T-helper 1 cell treated with Interleukin-12 subunit alpha and Interleukin-12 subunit beta and Interleukin-4 antibody, amounts not matched to agents 30 μg/mL and 1 μg/mL, for 36 hours (primary cell): ENCODE measurements around the gene MED12L.
"Not testable (repeated sequence)": the region's sequence is repeated elsewhere in the genome, so short reads cannot be mapped to it uniquely, and the experiment has no call there.

Source experiments
- H3K27ac Mint-ChIP-seq: one replicate; pipeline ENCODE4 v1.8.0; 2021; ENCODE audit warnings: mild to moderate bottlenecking, mixed read lengths
- H3K27me3 Mint-ChIP-seq: one replicate; pipeline ENCODE4 v1.8.0; 2021; ENCODE audit warnings: low read depth, mixed read lengths
- H3K36me3 Mint-ChIP-seq: one replicate; pipeline ENCODE4 v1.8.0; 2021; ENCODE audit warnings: low read depth, mixed read lengths
- H3K4me1 Mint-ChIP-seq: one replicate; pipeline ENCODE4 v1.8.0; 2021; ENCODE audit warnings: low read depth, mixed read lengths
- H3K4me3 Mint-ChIP-seq: one replicate; pipeline ENCODE4 v1.8.0; 2021; ENCODE audit warnings: mild to moderate bottlenecking, moderate library complexity, mixed read lengths
- H3K9me3 Mint-ChIP-seq: one replicate; pipeline ENCODE4 v1.8.0; 2021; ENCODE audit warnings: mixed read lengths

MED12L gene

DNA sequence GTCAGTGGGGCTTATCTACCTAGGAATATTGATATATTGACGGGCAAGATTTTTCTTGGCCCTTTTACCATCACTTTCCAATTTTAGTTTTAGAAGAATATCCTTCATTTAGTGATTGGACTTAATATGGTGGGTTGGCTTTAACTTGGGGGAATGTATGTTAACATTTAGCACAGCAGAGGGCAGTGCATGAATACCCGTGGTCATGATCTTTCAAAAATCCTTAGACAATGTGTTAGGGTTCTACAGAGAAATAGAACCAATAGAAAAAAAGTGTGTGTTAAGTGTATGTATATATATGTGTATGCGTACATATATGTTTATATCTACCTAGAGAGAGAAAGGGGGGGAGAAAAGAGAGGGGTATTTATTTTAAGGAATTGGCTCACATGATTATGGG, 80.7 kb downstream of the MED12L start:
- no peak overlapping the region for H3K4me3 Mint-ChIP-seq
- no peaks in the 10 kb centered on the region for H3K27me3 Mint-ChIP-seq
- H3K9me3 Mint-ChIP-seq, result no peaks in the 10 kb centered on the region
- H3K4me1 Mint-ChIP-seq, result peaks cover 23% of the 10 kb centered on the region
- H3K27ac Mint-ChIP-seq, result no peak overlapping the region
- no peaks in the 10 kb centered on the region for H3K36me3 Mint-ChIP-seq

DNA sequence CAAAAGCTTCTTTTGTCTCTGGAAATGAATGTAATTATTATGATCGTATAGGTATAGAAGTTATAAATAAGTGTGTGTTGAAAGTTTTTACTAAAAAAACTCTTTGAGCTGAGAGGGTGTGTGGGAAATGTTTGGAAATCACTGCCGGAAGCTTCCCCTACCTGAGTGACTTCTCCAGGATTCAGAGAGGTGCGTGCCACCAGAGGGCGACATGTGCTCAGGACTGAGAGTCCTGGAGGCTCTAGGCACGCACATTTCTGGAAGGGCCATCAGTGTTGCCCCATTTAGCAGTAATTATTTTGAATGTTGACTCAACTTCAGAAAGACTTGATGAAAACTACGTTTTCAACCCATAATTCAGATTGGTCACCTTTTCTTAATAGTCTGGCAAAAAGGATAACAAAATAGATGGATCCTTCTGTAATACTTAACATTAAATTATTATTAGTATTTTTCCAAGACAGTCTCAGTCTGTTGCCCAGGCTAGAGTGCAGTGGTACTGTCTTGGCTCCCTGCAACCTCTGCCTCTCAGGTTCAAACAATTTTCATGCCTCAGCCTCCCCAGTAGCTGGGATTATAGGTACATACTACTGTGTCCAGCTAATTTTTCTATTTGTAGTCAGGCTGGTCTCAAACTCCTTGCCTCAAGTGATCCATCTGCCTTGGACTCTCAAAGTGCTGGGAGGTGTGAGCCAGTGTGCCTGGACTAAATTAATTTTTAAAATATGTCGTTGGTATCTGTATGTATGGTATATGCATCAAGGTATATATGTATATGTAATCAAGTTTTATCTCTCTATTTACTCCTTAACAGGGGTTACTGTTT, 83.0 kb downstream of the MED12L start:
- Mint-ChIP-seq H3K27me3 (no peaks in the 10 kb centered on the region), H3K4me1 (peaks cover 41% of the 10 kb centered on the region), H3K27ac (peak overlapping the region; percentile 21), H3K9me3 (no peaks in the 10 kb centered on the region), H3K36me3 (no peaks in the 10 kb centered on the region), H3K4me3 (no peak overlapping the region)

GRCh38 chr3:151169262-151169947, 83.9 kb downstream of the MED12L start:
- H3K9me3 Mint-ChIP-seq, result no peaks in the 10 kb centered on the region
- H3K4me1 Mint-ChIP-seq, result peaks cover 47% of the 10 kb centered on the region
- no peaks in the 10 kb centered on the region for H3K27me3 Mint-ChIP-seq
- peaks cover 4% of the 10 kb centered on the region for H3K36me3 Mint-ChIP-seq
- H3K27ac Mint-ChIP-seq, result peak overlapping the region; percentile 79
- H3K4me3 Mint-ChIP-seq, result no peak overlapping the region

GRCh38 chr3:151169948-151170679, 84.7 kb downstream of the MED12L start:
- Mint-ChIP-seq H3K27ac (peak overlapping the region; percentile 94), H3K4me1 (peaks cover 47% of the 10 kb centered on the region), H3K4me3 (peak overlapping the region; percentile 68)
- not testable (repeated sequence) for H3K27me3 Mint-ChIP-seq, H3K9me3 Mint-ChIP-seq, H3K36me3 Mint-ChIP-seq

DNA sequence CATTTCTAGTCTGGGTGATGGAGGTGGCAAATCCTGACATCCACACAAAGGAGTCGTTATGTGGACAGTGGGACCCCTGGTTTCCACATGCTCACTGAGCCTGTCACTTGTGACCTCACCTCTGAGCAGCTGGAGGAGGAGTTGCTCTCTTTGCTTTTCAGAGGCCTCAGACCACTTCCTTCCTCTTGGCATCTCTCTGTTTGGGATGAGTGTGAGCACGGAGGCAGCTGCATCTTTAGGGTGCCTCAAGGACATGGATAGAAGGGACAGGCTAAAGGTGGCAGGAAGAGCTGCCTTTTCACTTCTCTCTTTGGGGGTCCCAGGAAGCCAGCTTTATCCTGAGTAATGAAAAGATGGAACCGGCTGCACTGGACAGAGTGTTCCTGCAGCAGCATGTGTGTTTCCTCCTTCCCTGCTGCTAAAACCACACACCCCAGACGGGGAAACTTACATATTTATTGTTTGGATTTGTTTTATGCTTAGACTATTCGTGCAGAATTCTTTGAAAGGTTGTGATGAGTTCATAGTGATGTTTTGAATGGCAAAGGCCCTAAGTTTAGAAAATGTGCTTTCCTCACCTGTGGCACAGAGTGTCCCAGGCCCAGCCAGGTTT, 85.8 kb downstream of the MED12L start:
- H3K27me3 Mint-ChIP-seq, result no peaks in the 10 kb centered on the region
- H3K9me3 Mint-ChIP-seq, result no peaks in the 10 kb centered on the region
- peak overlapping the region; percentile 94 for H3K27ac Mint-ChIP-seq
- H3K36me3 Mint-ChIP-seq, result peaks cover 4% of the 10 kb centered on the region
- H3K4me1 Mint-ChIP-seq, result peaks cover 47% of the 10 kb centered on the region
- H3K4me3 Mint-ChIP-seq, result peak overlapping the region; percentile 68

GRCh38 chr3:151174351-151174750, 88.9 kb downstream of the MED12L start:
- Mint-ChIP-seq H3K27ac (no peak overlapping the region), H3K4me1 (peaks cover 41% of the 10 kb centered on the region), H3K4me3 (no peak overlapping the region), H3K27me3 (no peaks in the 10 kb centered on the region), H3K9me3 (no peaks in the 10 kb centered on the region), H3K36me3 (peaks cover 4% of the 10 kb centered on the region)

GRCh38 chr3:151175952-151176351, 90.5 kb downstream of the MED12L start:
- no peak overlapping the region for H3K27ac Mint-ChIP-seq
- peaks cover 4% of the 10 kb centered on the region for H3K36me3 Mint-ChIP-seq
- no peaks in the 10 kb centered on the region for H3K27me3 Mint-ChIP-seq
- no peaks in the 10 kb centered on the region for H3K9me3 Mint-ChIP-seq
- H3K4me3 Mint-ChIP-seq, result no peak overlapping the region
- peaks cover 36% of the 10 kb centered on the region for H3K4me1 Mint-ChIP-seq

GRCh38 chr3:151178208-151178845, 92.9 kb downstream of the MED12L start:
- H3K27me3 Mint-ChIP-seq, result no peaks in the 10 kb centered on the region
- no peaks in the 10 kb centered on the region for H3K9me3 Mint-ChIP-seq
- H3K36me3 Mint-ChIP-seq, result peaks cover 4% of the 10 kb centered on the region
- peaks cover 29% of the 10 kb centered on the region for H3K4me1 Mint-ChIP-seq
- H3K27ac Mint-ChIP-seq, result no peak overlapping the region
- H3K4me3 Mint-ChIP-seq, result no peak overlapping the region

DNA sequence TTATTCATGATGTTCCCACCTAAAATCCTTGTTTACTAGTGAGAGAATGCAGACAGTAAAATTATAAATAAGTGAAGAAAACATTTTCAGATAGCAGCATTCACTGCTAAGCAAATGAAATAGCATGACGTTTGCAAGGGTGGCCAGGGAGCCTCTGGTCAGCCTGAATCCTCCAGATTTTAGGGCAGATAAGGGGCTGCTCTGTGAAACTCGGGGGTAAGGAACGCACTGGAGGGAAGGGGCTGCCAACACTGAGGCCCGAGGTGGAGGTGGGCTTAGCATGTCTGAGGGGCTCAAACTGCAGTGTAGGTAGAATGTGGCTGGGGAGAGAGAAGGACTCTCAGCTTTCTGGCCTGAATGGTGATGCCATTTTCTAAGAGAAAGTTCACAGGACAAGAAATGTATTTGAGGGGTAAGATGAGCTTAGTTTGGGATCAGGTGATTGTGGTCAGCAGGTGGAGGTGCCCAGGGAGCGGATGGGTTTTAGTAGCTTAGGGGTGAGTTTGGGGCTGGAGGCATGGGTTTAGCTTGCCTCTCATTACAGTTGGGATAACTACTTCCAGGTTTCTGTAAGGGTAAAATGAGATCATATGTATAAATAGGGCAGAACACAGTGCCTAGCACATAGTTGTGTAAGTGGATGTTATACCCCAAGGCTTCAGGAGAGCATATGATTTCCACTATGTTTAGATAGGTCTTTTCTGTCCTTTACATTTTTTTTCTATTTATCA, 97.0 kb downstream of the MED12L start:
- peak overlapping the region; percentile 93 for H3K27ac Mint-ChIP-seq
- no peaks in the 10 kb centered on the region for H3K27me3 Mint-ChIP-seq
- H3K4me3 Mint-ChIP-seq, result peak overlapping the region; percentile 81
- peaks cover 3% of the 10 kb centered on the region for H3K36me3 Mint-ChIP-seq
- H3K4me1 Mint-ChIP-seq, result peaks cover 50% of the 10 kb centered on the region
- H3K9me3 Mint-ChIP-seq, result no peaks in the 10 kb centered on the region

GRCh38 chr3:151183265-151183671, 97.8 kb downstream of the MED12L start:
- Mint-ChIP-seq H3K27ac (peak overlapping the region; percentile 93), H3K4me3 (peak overlapping the region; percentile 81), H3K36me3 (peaks cover 3% of the 10 kb centered on the region), H3K4me1 (peaks cover 50% of the 10 kb centered on the region), H3K27me3 (no peaks in the 10 kb centered on the region), H3K9me3 (no peaks in the 10 kb centered on the region)

GRCh38 chr3:151191095-151191494, 105.6 kb downstream of the MED12L start:
- Mint-ChIP-seq H3K36me3 (peaks cover 46% of the 10 kb centered on the region), H3K4me1 (peaks cover 47% of the 10 kb centered on the region), H3K27me3 (no peaks in the 10 kb centered on the region), H3K4me3 (no peak overlapping the region), H3K9me3 (peaks cover 10% of the 10 kb centered on the region), H3K27ac (peak overlapping the region; percentile 43)

DNA sequence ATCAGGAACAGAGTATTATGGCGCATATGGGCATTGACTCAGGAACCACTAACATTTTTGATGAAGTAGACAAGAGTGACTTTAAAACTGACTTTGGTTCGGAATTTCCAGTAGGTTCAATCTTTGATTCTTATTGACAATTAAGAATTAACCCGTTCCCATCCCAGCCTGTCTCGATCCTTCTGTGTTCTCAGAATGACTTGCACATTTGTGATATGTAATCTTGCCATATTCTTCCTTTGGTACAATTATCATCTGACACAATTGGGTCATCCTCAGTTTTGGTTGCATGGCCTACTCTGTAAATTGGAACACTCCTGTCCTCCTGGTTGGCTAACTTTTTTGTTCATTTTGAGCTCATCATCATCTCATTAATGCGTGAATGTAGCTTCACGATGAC, 107.1 kb downstream of the MED12L start:
- no peaks in the 10 kb centered on the region for H3K27me3 Mint-ChIP-seq
- H3K4me3 Mint-ChIP-seq, result no peak overlapping the region
- H3K36me3 Mint-ChIP-seq, result peaks cover 51% of the 10 kb centered on the region
- no peak overlapping the region for H3K27ac Mint-ChIP-seq
- H3K9me3 Mint-ChIP-seq, result peaks cover 10% of the 10 kb centered on the region
- H3K4me1 Mint-ChIP-seq, result peaks cover 42% of the 10 kb centered on the region

GRCh38 chr3:151195826-151196225, 110.4 kb downstream of the MED12L start:
- peaks cover 68% of the 10 kb centered on the region for H3K36me3 Mint-ChIP-seq
- H3K4me1 Mint-ChIP-seq, result peaks cover 45% of the 10 kb centered on the region
- H3K27ac Mint-ChIP-seq, result peak overlapping the region; percentile 53
- no peak overlapping the region for H3K4me3 Mint-ChIP-seq
- H3K27me3 Mint-ChIP-seq, result no peaks in the 10 kb centered on the region
- peaks cover 10% of the 10 kb centered on the region for H3K9me3 Mint-ChIP-seq
